PC-3 (cell line): ENCODE results near the gene CDK5RAP2.

Source experiments
- CTCF ChIP-seq: fragments of 300-600 bp; sonication (generic); conservative IDR thresholded peaks from 2 replicates; pipeline ENCODE4 v1.5.1; 2017; ENCODE audit warnings: antibody characterized with exemption, low read depth, mild to moderate bottlenecking, low read length
- EZH2phosphoT487 ChIP-seq: fragments of 300-600 bp; sonication (generic); IDR thresholded peaks from 2 replicates; pipeline ENCODE4 v1.6.1; 2018; ENCODE audit warnings: mild to moderate bottlenecking, antibody characterized with exemption, low read length, borderline replicate concordance

- no peak for TF ChIP-seq CTCF
- no peak for TF ChIP-seq EZH2phosphoT487
Observed at GRCh38 chr9:120481248-120481647, 98.7 kb downstream of the CDK5RAP2 start.
